Glomerular visceral epithelial cell (primary cell): ENCODE data around the gene RANBP3.
"Not testable (repeated sequence)": the region's sequence is repeated elsewhere in the genome, so short reads cannot be mapped to it uniquely, and the experiment has no call there.

Experiments
- DNase-seq: peaks from one replicate; pipeline ENCODE4 v3.0.0-alpha.2; 2016; ENCODE audit errors: extremely low spot score

RANBP3 gene

DNA sequence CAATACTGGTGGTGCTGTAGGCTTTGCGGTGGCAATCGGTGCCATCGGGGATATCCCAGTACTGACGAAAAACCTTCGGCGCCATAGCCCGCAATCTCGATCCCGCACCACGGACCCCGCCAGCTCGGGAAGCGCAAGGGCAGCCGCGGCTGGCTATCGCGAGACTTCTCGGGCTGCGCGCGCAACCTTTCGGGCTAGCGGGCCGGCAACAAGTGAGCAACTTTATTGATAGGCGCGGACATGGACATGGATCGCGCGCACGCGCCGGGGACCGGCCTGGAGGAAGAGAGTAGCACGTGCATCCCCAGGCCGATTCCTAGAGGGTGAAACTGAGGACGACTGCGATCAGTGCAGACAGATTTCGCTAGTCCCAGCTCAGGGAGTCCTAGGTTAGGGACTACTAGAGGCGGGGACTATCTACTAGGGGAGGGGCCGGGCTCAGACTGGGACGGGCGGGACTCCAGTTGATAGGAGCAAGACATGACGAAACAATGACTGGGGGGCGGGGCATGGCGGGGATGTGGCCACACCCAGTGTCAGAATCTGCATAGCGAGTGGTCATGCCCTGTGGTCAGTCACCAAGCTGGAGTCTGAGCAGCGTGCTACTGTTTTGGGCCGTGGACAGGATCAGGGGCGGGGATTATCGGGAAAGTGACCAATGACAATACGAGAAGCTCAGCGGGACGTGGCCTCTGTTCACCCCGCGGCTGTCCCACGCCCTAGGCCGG, 74.2 kb downstream of the RANBP3 start, which contains the start of gene NDUFA11:
Gene NDUFA11, minus strand, starts transcription at position 167 of the 728 bp plus-strand sequence. Its CDS starts 82 bp downstream, at position 85.
- DNase-seq, result peak; percentile 96

GRCh38 chr19:5903056-5903623, 74.8 kb downstream of the RANBP3 start:
- peak; percentile 40 for DNase-seq

DNA sequence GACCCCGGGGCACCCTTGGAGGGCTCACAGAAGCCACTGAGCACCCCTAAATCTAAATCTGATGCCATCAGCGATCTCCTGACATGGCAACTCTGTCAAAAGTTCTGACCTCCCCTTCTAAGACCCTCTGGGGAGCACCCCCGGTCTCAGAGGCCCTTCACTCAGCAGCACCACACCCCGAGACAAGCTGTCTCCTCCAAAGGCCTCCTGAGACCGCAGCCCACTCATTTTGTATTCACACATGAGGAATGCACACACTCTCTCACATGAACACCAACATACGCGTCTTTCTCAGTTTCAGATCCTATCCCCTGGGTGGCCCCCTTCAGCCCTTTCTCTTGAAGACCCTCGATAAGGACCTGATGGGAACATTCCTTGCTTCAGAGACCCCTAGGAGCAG, 77.0 kb downstream of the RANBP3 start:
- no peak for DNase-seq

GRCh38 chr19:5899728-5900526, 78.0 kb downstream of the RANBP3 start:
- DNase-seq, result no peak

- DNase-seq, result no peak
Measured at GRCh38 chr19:5897189-5897969, 80.6 kb downstream of the RANBP3 start.

- DNase-seq, result no peak
Measured at GRCh38 chr19:5896365-5897076, 81.4 kb downstream of the RANBP3 start.

DNA sequence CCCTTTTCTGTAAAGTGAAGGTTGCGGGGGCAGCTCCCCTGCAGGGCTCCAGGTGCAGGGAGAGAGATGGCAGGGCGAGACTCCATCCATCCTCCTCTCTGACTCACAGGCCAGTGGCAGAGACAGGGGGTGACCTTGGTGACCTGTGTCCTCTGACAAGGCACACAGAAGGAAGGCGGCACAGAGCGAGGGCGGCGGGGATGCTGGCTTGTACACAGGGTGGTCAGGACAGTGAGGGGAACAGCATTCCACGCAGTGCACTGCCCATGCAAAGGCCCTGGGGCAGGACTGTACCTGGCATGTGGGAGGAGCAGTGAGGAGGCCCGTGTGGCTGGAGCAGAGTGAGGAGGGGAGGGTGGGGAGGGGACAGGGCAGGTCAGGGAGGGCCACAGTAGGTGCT, 82.0 kb downstream of the RANBP3 start:
- no peak for DNase-seq

DNA sequence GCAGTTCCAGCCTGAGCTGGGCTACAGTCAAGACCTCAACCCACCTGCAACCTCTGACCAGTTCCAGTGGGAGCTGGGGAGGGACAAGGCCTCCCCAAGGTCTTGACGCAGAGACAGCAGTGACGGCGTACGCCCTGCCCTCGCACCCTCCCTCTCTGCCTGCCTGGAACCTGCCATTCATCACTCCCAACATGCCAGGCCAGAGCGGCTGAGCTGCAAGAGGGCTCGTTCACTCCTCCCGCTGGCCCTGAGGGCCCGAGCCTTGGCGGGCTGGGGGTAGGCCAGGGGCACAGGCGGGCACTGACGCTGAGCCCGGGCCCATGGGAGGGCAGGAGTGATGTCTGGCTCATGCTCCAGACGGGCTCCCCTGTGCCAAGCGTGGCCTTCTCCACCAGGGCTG, 82.5 kb downstream of the RANBP3 start:
- DNase-seq, result no peak

GRCh38 chr19:5894704-5895349, 83.1 kb downstream of the RANBP3 start:
- DNase-seq, result no peak

GRCh38 chr19:5893907-5894703, 83.8 kb downstream of the RANBP3 start:
- DNase-seq, result no peak

GRCh38 chr19:5893296-5893903, 84.5 kb downstream of the RANBP3 start:
- no peak for DNase-seq

GRCh38 chr19:5892772-5893275, 85.1 kb downstream of the RANBP3 start:
- DNase-seq, result no peak

- DNase-seq, result peak; percentile 64
Measured at GRCh38 chr19:5891938-5892771, 85.8 kb downstream of the RANBP3 start.

DNA sequence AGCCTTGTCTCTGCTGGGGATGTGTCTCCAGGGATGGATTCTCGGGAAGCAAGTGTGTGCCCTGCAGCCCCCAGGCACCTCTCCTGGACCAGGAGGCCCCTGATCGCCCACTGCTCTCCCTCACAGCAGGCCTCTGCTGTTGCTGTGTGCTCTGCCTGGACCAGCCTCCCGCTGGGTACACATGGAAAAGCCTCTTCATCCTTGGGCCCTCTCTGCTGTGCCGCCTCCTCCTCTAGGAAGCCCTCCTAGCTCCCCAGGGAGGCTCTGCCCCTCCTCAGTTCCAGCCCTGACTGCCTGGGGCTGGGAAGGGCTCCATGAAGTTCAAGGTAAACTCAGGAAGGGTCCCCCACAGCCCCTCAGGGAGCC, 86.4 kb downstream of the RANBP3 start:
- no peak for DNase-seq

GRCh38 chr19:5890099-5890498, 87.8 kb downstream of the RANBP3 start:
- DNase-seq, result no peak

- DNase-seq, result no peak
Measured at GRCh38 chr19:5889288-5889971, 88.5 kb downstream of the RANBP3 start.

- not testable (repeated sequence) for DNase-seq
Measured at GRCh38 chr19:5884065-5884811, 93.7 kb downstream of the RANBP3 start.
